Esophagus muscularis mucosa (tissue), 4 donors: ENCODE measurements around the gene SUFU. TPM values are rescaled to one million over a fixed set of nuclear protein-coding genes. Genes with fewer than 3 reads are reported as not detected.

Experiments
- DNase-seq: peaks from one replicate; pipeline ENCODE4 v3.0.0-alpha.2; 2017; ENCODE audit errors: extremely low spot score
- H3K27ac ChIP-seq, 4 donors: fragments of 200-600 bp; sonication (generic); replicated peaks in 1 of 4; 1 replicate in 3 of 4; 2 replicates in 1 of 4; pipeline ENCODE4 v1.5.1; 2016 to 2019; ENCODE audit warnings: mild to moderate bottlenecking in 1 of 4
- H3K27me3 ChIP-seq, 4 donors: fragments of 200-600 bp; sonication (generic); one replicate each; pipeline versions ENCODE4 v1.5.1 to v1.6.0; 2016 to 2019
- H3K36me3 ChIP-seq, 4 donors: fragments of 200-600 bp; sonication (generic); one replicate each; pipeline ENCODE4 v1.5.1; 2016 to 2019
- H3K4me1 ChIP-seq, 4 donors: fragments of 200-600 bp; sonication (generic); one replicate each; pipeline ENCODE4 v1.5.1; 2016 to 2019
- H3K4me3 ChIP-seq, 4 donors: fragments of 200-600 bp; sonication (generic); 1 replicate in 2 of 4; 2 replicates in 2 of 4; pipeline ENCODE4 v1.5.1; 2016 to 2019; ENCODE audit warnings: mild to moderate bottlenecking in 4 of 4, moderate library complexity in 1 of 4
- H3K9me3 ChIP-seq, 4 donors: fragments of 200-600 bp; sonication (generic); 1 replicate in 3 of 4; 2 replicates in 1 of 4; pipeline ENCODE4 v1.5.1; 2016 to 2019
- EP300 ChIP-seq: sonication (generic); formaldehyde crosslinking; IDR thresholded peaks from one replicate; pipeline ENCODE4 v1.6.1; 2017; ENCODE audit warnings: antibody characterized with exemption
- POLR2A ChIP-seq: fragments of 450-650 bp; IDR thresholded peaks from one replicate; pipeline ENCODE4 v1.6.1; 2017; ENCODE audit warnings: antibody characterized with exemption, moderate library complexity, mild to moderate bottlenecking, low read depth
- POLR2AphosphoS5 ChIP-seq, 2 donors: sonication (generic); formaldehyde crosslinking; IDR thresholded peaks; one replicate each; pipeline ENCODE4 v1.6.1; 2017; ENCODE audit warnings: antibody characterized with exemption in 2 of 2
- WGBS: methylation state at CpG from one replicate; pipeline ENCODE4 v1.1.5; 2018; 5-methylcytosine and 5-hydroxymethylcytosine counted together
- intact Hi-C: fragments of 100-400 bp; cut with DNase I; formaldehyde crosslinking; loops from one replicate; pipeline ENCODE4 v1.15.1; 2023
- total RNA-seq, 4 donors: library from RNA; depleted of rRNA; stranded (reverse); fragments of >200 nt; gene quantifications; one replicate each; pipeline versions ENCODE4 v1.1.0 to v1.2.1, GENCODE V29; 2016
- TF ChIP-seq, protein P1 (sequence below), 3 experiments: fragments of 200-600 bp in 2 of 3; fragments of 450-650 bp in 1 of 3; sonication (generic) in 2 of 3; IDR thresholded peaks; one replicate each; pipeline ENCODE4 v1.5.1; 2017 to 2019; ENCODE audit warnings: antibody characterized with exemption in 3 of 3, mild to moderate bottlenecking in 2 of 3, moderate library complexity in 1 of 3

SUFU gene
- total RNA-seq, 4 donors from 2014 or later: 5.0 to 11.7 (median 10.1) TPM

DNA sequence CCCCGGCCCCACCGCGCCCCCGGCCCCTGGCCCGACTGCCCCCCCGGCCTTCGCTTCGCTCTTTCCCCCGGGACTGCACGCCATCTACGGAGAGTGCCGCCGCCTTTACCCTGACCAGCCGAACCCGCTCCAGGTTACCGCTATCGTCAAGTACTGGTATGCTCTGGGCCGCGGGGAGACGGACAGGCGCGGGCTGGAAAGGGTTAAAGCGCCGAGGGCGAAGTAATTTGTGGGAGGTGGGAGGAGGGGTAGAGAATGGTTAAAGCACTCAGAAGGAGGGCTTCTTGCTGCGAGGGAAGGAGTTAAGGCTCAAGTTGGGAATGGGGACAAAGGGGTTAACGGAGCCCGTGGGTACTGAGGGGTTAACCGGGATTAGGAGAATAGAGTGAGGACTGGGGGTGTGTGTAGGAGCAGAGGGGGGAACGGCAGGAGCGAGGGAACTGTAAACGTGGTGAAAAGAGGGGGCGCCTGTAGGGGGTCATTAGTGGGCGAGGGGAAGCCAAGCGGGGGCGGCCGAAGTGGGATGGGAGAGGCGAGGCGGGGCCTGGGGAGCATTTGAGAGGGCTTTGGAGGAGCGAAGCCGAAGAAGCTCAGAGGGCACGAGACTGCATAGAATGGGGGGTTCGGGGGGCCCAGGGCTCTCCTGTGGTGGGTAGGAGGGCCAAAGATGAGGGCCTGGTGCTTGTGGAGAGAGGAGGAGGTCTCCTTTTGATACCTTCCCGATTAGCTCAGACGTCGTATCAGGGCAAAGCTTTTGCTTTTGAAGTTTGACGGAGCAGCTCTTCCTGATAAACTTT, 605 bp downstream of the SUFU start:
- under 1% methylated on average over 47 of the region's 47 CpGs for WGBS
- H3K9me3 ChIP-seq: no peaks in the 10 kb centered on the region
- peak in 1 of 2 donors; percentile 6 for TF ChIP-seq POLR2AphosphoS5 (IDR thresholded peaks at IDR 0.05)
- TF ChIP-seq, protein P1, sequence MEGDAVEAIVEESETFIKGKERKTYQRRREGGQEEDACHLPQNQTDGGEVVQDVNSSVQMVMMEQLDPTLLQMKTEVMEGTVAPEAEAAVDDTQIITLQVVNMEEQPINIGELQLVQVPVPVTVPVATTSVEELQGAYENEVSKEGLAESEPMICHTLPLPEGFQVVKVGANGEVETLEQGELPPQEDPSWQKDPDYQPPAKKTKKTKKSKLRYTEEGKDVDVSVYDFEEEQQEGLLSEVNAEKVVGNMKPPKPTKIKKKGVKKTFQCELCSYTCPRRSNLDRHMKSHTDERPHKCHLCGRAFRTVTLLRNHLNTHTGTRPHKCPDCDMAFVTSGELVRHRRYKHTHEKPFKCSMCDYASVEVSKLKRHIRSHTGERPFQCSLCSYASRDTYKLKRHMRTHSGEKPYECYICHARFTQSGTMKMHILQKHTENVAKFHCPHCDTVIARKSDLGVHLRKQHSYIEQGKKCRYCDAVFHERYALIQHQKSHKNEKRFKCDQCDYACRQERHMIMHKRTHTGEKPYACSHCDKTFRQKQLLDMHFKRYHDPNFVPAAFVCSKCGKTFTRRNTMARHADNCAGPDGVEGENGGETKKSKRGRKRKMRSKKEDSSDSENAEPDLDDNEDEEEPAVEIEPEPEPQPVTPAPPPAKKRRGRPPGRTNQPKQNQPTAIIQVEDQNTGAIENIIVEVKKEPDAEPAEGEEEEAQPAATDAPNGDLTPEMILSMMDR (IDR thresholded peaks at IDR 0.05): no peak
- peaks cover 0 to 12% (median 6%) of the 10 kb centered on the region in 4 donors for H3K36me3 ChIP-seq
- DNase-seq: no peak
- intact Hi-C loops: loop anchor here (5.0 to 10.0 kb wide), 2 partner anchors 138 to 350 kb away; partner anchors contain the start of genes NOLC1 and TRIM8
- H3K4me1 ChIP-seq: peaks cover 40 to 63% (median 58%) of the 10 kb centered on the region in 4 donors
- H3K27ac ChIP-seq: peak overlapping the region; percentile 84 to 98 (median 86)
- H3K27me3 ChIP-seq: no peaks in the 10 kb centered on the region
- H3K4me3 ChIP-seq: peak overlapping the region; percentile 82 to 98 (median 88)

- no peaks in the 10 kb centered on the region for H3K27me3 ChIP-seq
- H3K9me3 ChIP-seq: no peaks in the 10 kb centered on the region
- peak overlapping the region; percentile 84 to 98 (median 86) for H3K27ac ChIP-seq
- peaks cover 36 to 58% (median 53%) of the 10 kb centered on the region in 4 donors for H3K4me1 ChIP-seq
- H3K4me3 ChIP-seq: peak overlapping the region; percentile 82 to 98 (median 88)
- intact Hi-C loops: loop anchor here (5.0 to 10.0 kb wide), 2 partner anchors 137 to 350 kb away; partner anchors contain the start of genes NOLC1 and TRIM8
- WGBS: 0% methylated on average over 5 of the region's 5 CpGs
- DNase-seq: no peak
- TF ChIP-seq POLR2A: no peak
- peaks cover 0 to 17% (median 12%) of the 10 kb centered on the region in 4 donors for H3K36me3 ChIP-seq
Observed at GRCh38 chr10:102504976-102505300, 1.2 kb downstream of the SUFU start.

DNA sequence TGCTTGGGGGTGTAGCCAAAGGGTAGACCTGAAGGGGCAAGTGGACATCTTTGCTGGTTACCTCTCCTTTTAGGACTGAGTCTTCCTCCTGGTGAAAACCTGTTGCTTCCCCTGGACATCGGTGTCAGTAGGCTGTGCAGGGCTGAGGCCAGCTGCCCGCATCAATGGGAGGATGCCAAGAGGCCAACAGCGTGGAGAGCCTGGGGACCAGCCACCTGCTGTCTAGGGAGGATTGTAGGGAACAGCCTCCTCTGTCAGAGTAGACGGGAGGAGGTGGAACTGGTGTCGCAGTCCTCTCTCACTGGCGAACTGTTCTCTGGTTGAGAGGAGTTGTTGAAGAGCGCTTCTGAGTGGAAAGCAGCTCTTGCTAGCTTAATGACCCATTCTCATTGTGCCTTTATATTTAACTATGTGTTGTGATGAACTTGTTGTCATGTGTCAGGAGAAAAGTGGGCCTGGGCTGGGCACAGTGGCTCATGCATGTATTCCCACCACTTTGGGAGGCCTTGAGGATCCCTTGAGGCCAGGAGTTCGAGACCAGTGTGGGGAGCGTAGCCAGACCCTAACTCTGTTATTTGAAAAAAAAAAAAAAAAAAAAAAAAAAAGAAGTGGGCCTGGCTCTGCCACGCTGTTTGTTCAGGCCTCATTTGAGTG, 1.8 kb downstream of the SUFU start:
- peaks cover 0 to 24% (median 19%) of the 10 kb centered on the region in 4 donors for H3K36me3 ChIP-seq
- 78% methylated on average over 9 of the region's 10 CpGs for WGBS
- peak overlapping the region; percentile 82 to 98 (median 88) for H3K4me3 ChIP-seq
- H3K27ac ChIP-seq: no peak overlapping the region
- H3K9me3 ChIP-seq: no peaks in the 10 kb centered on the region
- DNase-seq: no peak
- H3K27me3 ChIP-seq: no peaks in the 10 kb centered on the region
- no peak for TF ChIP-seq EP300
- intact Hi-C loops: loop anchor here (10.0 kb wide), 1 partner anchor 351 kb away; the partner anchor contains the start of gene NOLC1
- H3K4me1 ChIP-seq: peaks cover 33 to 51% (median 46%) of the 10 kb centered on the region in 4 donors

GRCh38 chr10:102507521-102507920, 3.7 kb downstream of the SUFU start:
- Histone ChIP-seq H3K36me3 (peaks cover 0 to 40% (median 26%) of the 10 kb centered on the region in 4 donors), H3K9me3 (no peaks in the 10 kb centered on the region), H3K27ac (no peak overlapping the region), H3K4me1 (peaks cover 28 to 47% (median 40%) of the 10 kb centered on the region in 4 donors), H3K4me3 (no peak overlapping the region), H3K27me3 (no peaks in the 10 kb centered on the region)
- no peak for DNase-seq
- WGBS: 74% methylated on average over 3 of the region's 3 CpGs
- intact Hi-C loops: loop anchor here (10.0 kb wide), 1 partner anchor 353 kb away; the partner anchor contains the start of gene NOLC1
- TF ChIP-seq EP300 (no peak), POLR2A (no peak)
- TF ChIP-seq, protein P1 (IDR thresholded peaks at IDR 0.05): no peak

GRCh38 chr10:102508506-102508905, 4.7 kb downstream of the SUFU start:
- intact Hi-C loops: loop anchor here (2.0 to 10.0 kb wide), 2 partner anchors 74 to 354 kb away; partner anchors contain the start of gene NOLC1
- Histone ChIP-seq H3K36me3 (peaks cover under 1 to 50% (median 34%) of the 10 kb centered on the region in 4 donors), H3K27me3 (no peaks in the 10 kb centered on the region), H3K27ac (no peak overlapping the region), H3K4me1 (peaks cover 22 to 41% (median 33%) of the 10 kb centered on the region in 4 donors), H3K4me3 (no peak overlapping the region), H3K9me3 (no peaks in the 10 kb centered on the region)
- DNase-seq: no peak
- 83% methylated on average over 1 of the region's 1 CpG for WGBS
- TF ChIP-seq, protein P1 (IDR thresholded peaks at IDR 0.05): no peak
- TF ChIP-seq EP300 (no peak), POLR2AphosphoS5 (IDR thresholded peaks at IDR 0.05) (no peak), POLR2A (no peak)
